ENCODE data around the gene CORO1C. TPM values are rescaled to one million over a fixed set of nuclear protein-coding genes. Genes with fewer than 3 reads are reported as not detected.

CORO1C gene
- polyA plus RNA-seq, 1 donor from 2014 or later, result 123 TPM

- Histone ChIP-seq H3K27me3 (ENCODE audit: insufficient read depth, low read depth, low read length) (no peaks in the 10 kb centered on the region), H4K20me1 (ENCODE audit: insufficient read depth) (no peaks in the 10 kb centered on the region), H3F3A (ENCODE audit: insufficient read depth, low read length, poor library complexity, severe bottlenecking) (no peaks in the 10 kb centered on the region), H2AFZ (ENCODE audit: low read depth, low read length) (no peak overlapping the region), H3K36me3 (ENCODE audit: insufficient read depth, low read length) (no peaks in the 10 kb centered on the region), H3K9ac (ENCODE audit: low read length) (no peak overlapping the region), H3K9me2 (ENCODE audit: insufficient read depth, low read length) (no peaks in the 10 kb centered on the region), H3K79me2 (replicated peaks; ENCODE audit: insufficient read depth, low read length) (no peaks in the 10 kb centered on the region), H3K4me2 (ENCODE audit: low read length) (no peak overlapping the region), H3K9me3 (ENCODE audit: low read length) (no peaks in the 10 kb centered on the region), H3K27ac (ENCODE audit: low read length) (no peak overlapping the region), H3K4me3 (ENCODE audit: low read length) (no peak overlapping the region)
- TF ChIP-seq RAD21 (conservative IDR thresholded peaks at IDR 0.05), result no peak
- TF ChIP-seq TAF1 (IDR thresholded peaks at IDR 0.05; ENCODE audit: low read depth), result no peak
- no peak for TF ChIP-seq POLR2AphosphoS5 (IDR thresholded peaks at IDR 0.05)
- TF ChIP-seq EZH2 (IDR thresholded peaks at IDR 0.05; ENCODE audit: borderline replicate concordance, insufficient read depth, low read length, poor library complexity, severe bottlenecking), result no peak
- TF ChIP-seq EP300 (conservative IDR thresholded peaks at IDR 0.05; ENCODE audit: poor library complexity, severe bottlenecking), result no peak
- no peak for TF ChIP-seq REST (IDR thresholded peaks at IDR 0.05; ENCODE audit: borderline replicate concordance)
- no peak for TF ChIP-seq MXI1 (conservative IDR thresholded peaks at IDR 0.05; ENCODE audit: poor library complexity, severe bottlenecking)
- TF ChIP-seq, protein P1, sequence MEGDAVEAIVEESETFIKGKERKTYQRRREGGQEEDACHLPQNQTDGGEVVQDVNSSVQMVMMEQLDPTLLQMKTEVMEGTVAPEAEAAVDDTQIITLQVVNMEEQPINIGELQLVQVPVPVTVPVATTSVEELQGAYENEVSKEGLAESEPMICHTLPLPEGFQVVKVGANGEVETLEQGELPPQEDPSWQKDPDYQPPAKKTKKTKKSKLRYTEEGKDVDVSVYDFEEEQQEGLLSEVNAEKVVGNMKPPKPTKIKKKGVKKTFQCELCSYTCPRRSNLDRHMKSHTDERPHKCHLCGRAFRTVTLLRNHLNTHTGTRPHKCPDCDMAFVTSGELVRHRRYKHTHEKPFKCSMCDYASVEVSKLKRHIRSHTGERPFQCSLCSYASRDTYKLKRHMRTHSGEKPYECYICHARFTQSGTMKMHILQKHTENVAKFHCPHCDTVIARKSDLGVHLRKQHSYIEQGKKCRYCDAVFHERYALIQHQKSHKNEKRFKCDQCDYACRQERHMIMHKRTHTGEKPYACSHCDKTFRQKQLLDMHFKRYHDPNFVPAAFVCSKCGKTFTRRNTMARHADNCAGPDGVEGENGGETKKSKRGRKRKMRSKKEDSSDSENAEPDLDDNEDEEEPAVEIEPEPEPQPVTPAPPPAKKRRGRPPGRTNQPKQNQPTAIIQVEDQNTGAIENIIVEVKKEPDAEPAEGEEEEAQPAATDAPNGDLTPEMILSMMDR (IDR thresholded peaks at IDR 0.05; ENCODE audit: poor library complexity, severe bottlenecking), result no peak
- no peak for TF ChIP-seq SMC3 (conservative IDR thresholded peaks at IDR 0.05; ENCODE audit: poor library complexity)
These were observed 135.3 kb downstream of the CORO1C start for GRCh38 chr12:108595711-108596647.

Small RNAs within 50 kb of the gene (small RNA-seq; reads per million reads assigned to genes)
- gene AC087893.2 (0 reads per million in 3 experiments), gene RF00019 (0 to 1.2 (median 0) reads per million in 3 experiments), gene RF00561 (0 to 0.08 (median 0.03) reads per million in 3 experiments), gene RNU7-169P (0 reads per million in 3 experiments)

Other genes with a start within 250 kb of the CORO1C start
- 1.5 and 3.0 TPM in 2 replicates for gene FICD, start 216.2 kb downstream of the CORO1C start, polyA plus RNA-seq
- gene SART3, start 170.3 kb downstream of the CORO1C start, polyA plus RNA-seq, result 71.0 and 79.3 TPM in 2 replicates
- gene ISCU, start 168.9 kb downstream of the CORO1C start, polyA plus RNA-seq, result 164 and 170 TPM in 2 replicates
- gene TMEM119, start 133.4 kb downstream of the CORO1C start, polyA plus RNA-seq, result not detected in 2 replicates
- 0.62 TPM in 1 of 2 replicates, not detected in the other for gene SELPLG, start 97.6 kb downstream of the CORO1C start, polyA plus RNA-seq
- 2.6 and 3.8 TPM in 2 replicates for gene SSH1, start 126.1 kb upstream of the CORO1C start, polyA plus RNA-seq
- gene DAO, start 148.6 kb upstream of the CORO1C start, polyA plus RNA-seq, result not detected in 2 replicates